Neural progenitor cell (in vitro differentiated cells): ENCODE results near the gene MYOT. TPM values are rescaled to one million over a fixed set of nuclear protein-coding genes. Genes with fewer than 3 reads are reported as not detected.

ENCODE experiments used
- DNase-seq: peaks from one replicate; pipeline ENCODE4 v3.0.0-alpha.2; 2016; ENCODE audit warnings: low spot score
- H2AFZ ChIP-seq: fragments of 200-600 bp; sonication (generic); replicated peaks from 2 replicates; pipeline ENCODE4 v1.6.1; 2016; ENCODE audit warnings: antibody characterized with exemption
- H3F3A ChIP-seq: fragments of 200-600 bp; sonication (generic); 2 replicates; pipeline ENCODE4 v1.6.1; 2016; ENCODE audit warnings: antibody characterized with exemption, low read depth
- H3K27ac ChIP-seq: fragments of 200-600 bp; sonication (generic); 2 replicates; pipeline ENCODE4 v1.5.1; 2016; ENCODE audit warnings: mild to moderate bottlenecking
- H3K27me3 ChIP-seq: fragments of 200-600 bp; sonication (generic); 2 replicates; pipeline ENCODE4 v1.6.1; 2016; ENCODE audit warnings: mild to moderate bottlenecking, moderate library complexity
- H3K36me3 ChIP-seq: fragments of 200-600 bp; sonication (generic); 2 replicates; pipeline ENCODE4 v1.5.1; 2016
- H3K4me1 ChIP-seq: fragments of 200-600 bp; sonication (generic); 2 replicates; pipeline ENCODE4 v1.6.1; 2016; ENCODE audit warnings: mixed run types
- H3K4me2 ChIP-seq: fragments of 200-600 bp; sonication (generic); 2 replicates; pipeline ENCODE4 v1.6.1; 2016
- H3K4me3 ChIP-seq: fragments of 200-600 bp; sonication (generic); 2 replicates; pipeline ENCODE4 v1.5.1; 2016
- H3K79me2 ChIP-seq: fragments of 200-600 bp; sonication (generic); 2 replicates; pipeline ENCODE4 v1.6.1; 2016; ENCODE audit warnings: low read depth
- H3K9ac ChIP-seq: fragments of 200-600 bp; sonication (generic); 2 replicates; pipeline ENCODE4 v1.6.1; 2016
- H3K9me3 ChIP-seq: fragments of 200-600 bp; sonication (generic); 2 replicates; pipeline ENCODE4 v1.5.1; 2016; ENCODE audit warnings: low read depth
- H4K20me1 ChIP-seq: fragments of 200-600 bp; sonication (generic); 2 replicates; pipeline ENCODE4 v1.6.1; 2016; ENCODE audit warnings: low read depth
- H3K27ac Mint-ChIP-seq: 3 replicates; pipeline ENCODE4 v1.8.0; 2021; ENCODE audit warnings: mixed read lengths
- H3K27me3 Mint-ChIP-seq: 2 replicates; pipeline ENCODE4 v1.8.0; 2022; ENCODE audit warnings: low read depth, mild to moderate bottlenecking, inconsistent platforms, moderate library complexity, mixed read lengths; ENCODE audit not compliant: insufficient read depth
- H3K36me3 Mint-ChIP-seq: 3 replicates; pipeline ENCODE4 v1.8.0; 2021; ENCODE audit warnings: mixed read lengths
- H3K4me1 Mint-ChIP-seq: 3 replicates; pipeline ENCODE4 v1.8.0; 2021; ENCODE audit warnings: mixed read lengths
- H3K4me3 Mint-ChIP-seq: 3 replicates; pipeline ENCODE4 v1.8.0; 2021; ENCODE audit warnings: mild to moderate bottlenecking, moderate library complexity, mixed read lengths
- H3K9me3 Mint-ChIP-seq: 3 replicates; pipeline ENCODE4 v1.8.0; 2020; ENCODE audit warnings: mixed read lengths
- CTCF ChIP-seq: fragments of 200-600 bp; sonication (generic); IDR thresholded peaks from 2 replicates; pipeline ENCODE4 v1.5.1; 2017; ENCODE audit warnings: antibody characterized with exemption, mild to moderate bottlenecking
- EZH2 ChIP-seq: fragments of 200-600 bp; sonication (generic); IDR thresholded peaks from 2 replicates; pipeline ENCODE4 v1.6.1; 2017; ENCODE audit warnings: antibody characterized with exemption, mild to moderate bottlenecking, moderate library complexity
- EZH2phosphoT487 ChIP-seq: fragments of 200-600 bp; sonication (generic); IDR thresholded peaks from 2 replicates; pipeline ENCODE4 v1.6.1; 2017; ENCODE audit warnings: antibody characterized with exemption
- total RNA-seq: library from RNA; depleted of rRNA; stranded (reverse); fragments of >200 nt; gene quantifications from 2 replicates; pipeline ENCODE4 v1.2.3, GENCODE V29; 2015; ENCODE audit warnings: low replicate concordance

Gene MYOT, protein sequence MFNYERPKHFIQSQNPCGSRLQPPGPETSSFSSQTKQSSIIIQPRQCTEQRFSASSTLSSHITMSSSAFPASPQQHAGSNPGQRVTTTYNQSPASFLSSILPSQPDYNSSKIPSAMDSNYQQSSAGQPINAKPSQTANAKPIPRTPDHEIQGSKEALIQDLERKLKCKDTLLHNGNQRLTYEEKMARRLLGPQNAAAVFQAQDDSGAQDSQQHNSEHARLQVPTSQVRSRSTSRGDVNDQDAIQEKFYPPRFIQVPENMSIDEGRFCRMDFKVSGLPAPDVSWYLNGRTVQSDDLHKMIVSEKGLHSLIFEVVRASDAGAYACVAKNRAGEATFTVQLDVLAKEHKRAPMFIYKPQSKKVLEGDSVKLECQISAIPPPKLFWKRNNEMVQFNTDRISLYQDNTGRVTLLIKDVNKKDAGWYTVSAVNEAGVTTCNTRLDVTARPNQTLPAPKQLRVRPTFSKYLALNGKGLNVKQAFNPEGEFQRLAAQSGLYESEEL
- total RNA-seq, result not detected in 2 replicates

DNA sequence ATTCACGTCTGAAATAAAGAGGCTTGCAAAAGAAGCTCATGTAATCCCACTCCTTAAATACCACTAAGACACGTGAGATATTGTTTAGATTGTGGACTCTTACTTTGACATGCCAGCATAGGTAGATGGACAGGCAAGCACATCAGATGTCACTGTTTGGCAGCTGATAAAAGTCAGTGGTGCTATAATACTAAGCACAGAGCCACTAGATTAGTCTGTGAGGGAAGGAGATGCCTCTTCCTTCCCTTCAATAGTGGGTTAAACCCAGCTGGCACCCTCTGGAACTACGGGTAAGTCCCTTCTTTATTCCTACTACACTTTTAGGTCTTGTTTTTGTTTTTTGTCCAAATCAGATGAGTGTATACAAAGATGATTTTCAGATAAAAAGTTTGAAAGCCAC, at the start of gene MYOT:
Gene MYOT, plus strand, starts transcription at position 197 of the 400 bp plus-strand sequence. CDS start 2,792 bp downstream, outside the sequence.
- Histone ChIP-seq H3K9me3 (no peaks in the 10 kb centered on the region), H3F3A (no peaks in the 10 kb centered on the region), H3K4me1 (peaks cover 8% of the 10 kb centered on the region), H3K27me3 (no peaks in the 10 kb centered on the region), H3K4me3 (no peak within 1 kb of the TSS), H2AFZ (no peak within 1 kb of the TSS), H3K36me3 (no peaks in the 10 kb centered on the region), H3K27ac (no peak within 1 kb of the TSS), H3K4me2 (no peak within 1 kb of the TSS), H3K9ac (no peak within 1 kb of the TSS), H3K79me2 (no peaks in the 10 kb centered on the region), H4K20me1 (no peaks in the 10 kb centered on the region)
- peaks cover 26% of the 10 kb centered on the region for H3K4me1 Mint-ChIP-seq
- DNase-seq, result no peak
- H3K4me3 Mint-ChIP-seq, result no peak within 1 kb of the TSS
- TF ChIP-seq CTCF (no peak), EZH2 (no peak), EZH2phosphoT487 (no peak)
- H3K27me3 Mint-ChIP-seq, result no peaks in the 10 kb centered on the region
- no peak within 1 kb of the TSS for H3K27ac Mint-ChIP-seq
- H3K9me3 Mint-ChIP-seq, result no peaks in the 10 kb centered on the region
- no peaks in the 10 kb centered on the region for H3K36me3 Mint-ChIP-seq

GRCh38 chr5:137819766-137820165, 47.9 kb upstream of the MYOT start:
- H3K4me3 Mint-ChIP-seq, result no peak overlapping the region
- Histone ChIP-seq H3K4me2 (no peak overlapping the region), H3K79me2 (no peaks in the 10 kb centered on the region), H3K36me3 (no peaks in the 10 kb centered on the region), H3K27ac (no peak overlapping the region), H3K27me3 (no peaks in the 10 kb centered on the region), H3K9me3 (no peaks in the 10 kb centered on the region), H3K4me3 (no peak overlapping the region), H2AFZ (no peak overlapping the region), H3K9ac (no peak overlapping the region), H4K20me1 (no peaks in the 10 kb centered on the region), H3F3A (peaks cover 7% of the 10 kb centered on the region), H3K4me1 (peaks cover 4% of the 10 kb centered on the region)
- no peak for DNase-seq
- no peaks in the 10 kb centered on the region for H3K4me1 Mint-ChIP-seq
- H3K27me3 Mint-ChIP-seq, result no peaks in the 10 kb centered on the region
- H3K27ac Mint-ChIP-seq, result no peak overlapping the region
- H3K9me3 Mint-ChIP-seq, result peaks cover 4% of the 10 kb centered on the region
- TF ChIP-seq EZH2 (no peak), EZH2phosphoT487 (no peak), CTCF (no peak)
- no peaks in the 10 kb centered on the region for H3K36me3 Mint-ChIP-seq

DNA sequence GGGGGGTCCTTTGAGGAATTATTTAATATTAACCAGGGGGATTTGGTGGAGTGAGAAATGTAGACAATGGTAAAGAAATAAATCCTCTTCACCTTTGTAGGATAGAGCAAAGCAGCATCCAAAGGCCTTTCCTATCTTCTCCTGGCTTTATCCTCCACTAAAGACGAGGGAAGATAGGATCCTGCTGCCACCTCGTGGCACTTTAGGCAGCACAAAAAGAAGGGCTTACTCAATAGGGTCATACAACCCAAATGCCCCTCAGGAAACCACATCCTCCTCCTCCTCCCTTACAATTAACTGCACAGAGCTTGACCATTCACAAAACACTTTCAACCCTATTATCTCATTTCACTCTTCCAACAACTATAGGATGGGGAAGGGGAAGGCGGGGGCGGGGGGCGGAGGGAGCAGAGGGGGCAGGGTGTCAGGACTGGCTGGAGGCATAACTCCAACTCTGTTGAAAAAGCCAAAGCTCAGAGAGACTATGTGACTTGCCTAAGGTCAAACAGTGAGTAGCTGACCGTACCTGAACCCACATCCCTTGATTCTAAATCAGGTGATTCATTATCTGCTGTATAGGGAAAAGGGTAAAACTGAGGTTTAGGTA, 45.4 kb upstream of the MYOT start:
- Histone ChIP-seq H3K4me1 (peaks cover 4% of the 10 kb centered on the region), H3K79me2 (no peaks in the 10 kb centered on the region), H3K36me3 (no peaks in the 10 kb centered on the region), H3F3A (peaks cover 12% of the 10 kb centered on the region), H3K9me3 (no peaks in the 10 kb centered on the region), H3K9ac (no peak overlapping the region), H2AFZ (no peak overlapping the region), H4K20me1 (no peaks in the 10 kb centered on the region), H3K27me3 (no peaks in the 10 kb centered on the region), H3K4me2 (no peak overlapping the region), H3K4me3 (no peak overlapping the region), H3K27ac (no peak overlapping the region)
- DNase-seq, result peak; percentile 76
- Mint-ChIP-seq H3K4me1 (no peaks in the 10 kb centered on the region), H3K4me3 (no peak overlapping the region), H3K9me3 (peaks cover 7% of the 10 kb centered on the region), H3K27ac (no peak overlapping the region), H3K27me3 (no peaks in the 10 kb centered on the region), H3K36me3 (no peaks in the 10 kb centered on the region)
- TF ChIP-seq EZH2, result no peak
- peak; percentile 68 for TF ChIP-seq CTCF
- no peak for TF ChIP-seq EZH2phosphoT487
